Stimulated activated naive CD8-positive, alpha-beta T cell treated with anti-CD3 and anti-CD28 coated beads, Interleukin-15, Interleukin-2, amounts not matched to agents 100 ng/mL and 50 ng/mL, for 24 hours (primary cell): ENCODE results near the gene TGDS.
"Not testable (repeated sequence)": the region's sequence is repeated elsewhere in the genome, so short reads cannot be mapped to it uniquely, and the experiment has no call there.

Source experiments
- H3K27ac Mint-ChIP-seq: one replicate; pipeline ENCODE4 v1.8.0; 2021; ENCODE audit warnings: mild to moderate bottlenecking, mixed read lengths
- H3K27me3 Mint-ChIP-seq: one replicate; pipeline ENCODE4 v1.8.0; 2021; ENCODE audit warnings: mixed read lengths
- H3K36me3 Mint-ChIP-seq: one replicate; pipeline ENCODE4 v1.8.0; 2021; ENCODE audit warnings: low read depth, mixed read lengths
- H3K4me1 Mint-ChIP-seq: one replicate; pipeline ENCODE4 v1.8.0; 2021; ENCODE audit warnings: low read depth, mixed read lengths
- H3K4me3 Mint-ChIP-seq: one replicate; pipeline ENCODE4 v1.8.0; 2021; ENCODE audit warnings: mild to moderate bottlenecking, mixed read lengths
- H3K9me3 Mint-ChIP-seq: one replicate; pipeline ENCODE4 v1.8.0; 2021; ENCODE audit warnings: mixed read lengths

Gene TGDS

GRCh38 chr13:94595950-94596574 is at the start of gene TGDS:
Gene TGDS, minus strand, starts transcription at chr13:94596152. Its CDS starts 16 bp downstream, at chr13:94596136.
- Mint-ChIP-seq H3K27me3 (no peaks in the 10 kb centered on the region), H3K27ac (peak within 1 kb of the TSS; percentile 97), H3K9me3 (peaks cover 6% of the 10 kb centered on the region), H3K4me3 (peak within 1 kb of the TSS; percentile 97), H3K4me1 (peaks cover 41% of the 10 kb centered on the region), H3K36me3 (peaks cover 31% of the 10 kb centered on the region)

GRCh38 chr13:94641409-94641941 is 45.5 kb upstream of the TGDS start:
- H3K36me3 Mint-ChIP-seq, result no peaks in the 10 kb centered on the region
- no peak overlapping the region for H3K4me3 Mint-ChIP-seq
- peaks cover 4% of the 10 kb centered on the region for H3K9me3 Mint-ChIP-seq
- H3K27me3 Mint-ChIP-seq, result peaks cover 9% of the 10 kb centered on the region
- no peak overlapping the region for H3K27ac Mint-ChIP-seq
- H3K4me1 Mint-ChIP-seq, result peaks cover 3% of the 10 kb centered on the region

GRCh38 chr13:94640721-94641120 is 44.8 kb upstream of the TGDS start:
- Mint-ChIP-seq H3K4me1 (peaks cover 10% of the 10 kb centered on the region), H3K36me3 (peaks cover 4% of the 10 kb centered on the region), H3K4me3 (no peak overlapping the region), H3K27ac (no peak overlapping the region), H3K27me3 (peaks cover 9% of the 10 kb centered on the region), H3K9me3 (peaks cover 7% of the 10 kb centered on the region)

GRCh38 chr13:94637677-94638076 is 41.7 kb upstream of the TGDS start:
- not testable (repeated sequence) for H3K4me1 Mint-ChIP-seq, H3K9me3 Mint-ChIP-seq, H3K27me3 Mint-ChIP-seq, H3K4me3 Mint-ChIP-seq, H3K27ac Mint-ChIP-seq
- peaks cover 27% of the 10 kb centered on the region for H3K36me3 Mint-ChIP-seq

DNA sequence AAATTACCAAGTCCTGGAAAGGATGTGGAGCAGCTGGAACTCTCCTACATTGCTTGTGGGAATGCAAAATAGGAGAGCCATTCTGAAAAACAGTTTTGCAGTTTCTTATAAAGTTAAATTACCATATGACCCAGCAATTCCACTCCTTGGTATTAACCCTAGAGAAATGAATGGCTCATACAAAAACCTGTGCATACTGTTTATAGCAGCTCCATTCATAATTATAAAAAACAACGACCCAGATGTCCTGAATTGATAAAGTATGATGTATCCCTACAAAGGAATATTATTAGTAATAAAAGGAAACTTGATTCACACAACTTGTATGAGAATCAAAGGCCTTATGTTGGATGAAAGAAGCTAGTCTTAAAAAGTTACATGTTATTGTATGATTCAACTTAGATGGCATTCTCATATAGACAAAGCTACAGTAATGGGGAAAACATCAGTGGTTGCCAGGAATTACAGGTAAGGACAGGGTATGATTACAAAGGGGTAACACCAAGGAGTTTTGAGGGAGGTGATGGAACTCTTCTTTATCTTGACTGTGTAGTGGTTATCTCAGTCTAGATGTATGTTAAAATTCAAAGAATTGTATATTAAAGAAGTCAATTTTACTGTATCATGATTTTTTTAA is 41.1 kb upstream of the TGDS start:
- Mint-ChIP-seq H3K4me3 (no peak overlapping the region), H3K4me1 (peaks cover 10% of the 10 kb centered on the region), H3K27ac (no peak overlapping the region), H3K27me3 (peaks cover 9% of the 10 kb centered on the region), H3K36me3 (peaks cover 31% of the 10 kb centered on the region), H3K9me3 (peaks cover 7% of the 10 kb centered on the region)

- H3K36me3 Mint-ChIP-seq, result peaks cover 39% of the 10 kb centered on the region
- not testable (repeated sequence) for H3K4me3 Mint-ChIP-seq
Measured at GRCh38 chr13:94636096-94636495, 40.1 kb upstream of the TGDS start.

DNA sequence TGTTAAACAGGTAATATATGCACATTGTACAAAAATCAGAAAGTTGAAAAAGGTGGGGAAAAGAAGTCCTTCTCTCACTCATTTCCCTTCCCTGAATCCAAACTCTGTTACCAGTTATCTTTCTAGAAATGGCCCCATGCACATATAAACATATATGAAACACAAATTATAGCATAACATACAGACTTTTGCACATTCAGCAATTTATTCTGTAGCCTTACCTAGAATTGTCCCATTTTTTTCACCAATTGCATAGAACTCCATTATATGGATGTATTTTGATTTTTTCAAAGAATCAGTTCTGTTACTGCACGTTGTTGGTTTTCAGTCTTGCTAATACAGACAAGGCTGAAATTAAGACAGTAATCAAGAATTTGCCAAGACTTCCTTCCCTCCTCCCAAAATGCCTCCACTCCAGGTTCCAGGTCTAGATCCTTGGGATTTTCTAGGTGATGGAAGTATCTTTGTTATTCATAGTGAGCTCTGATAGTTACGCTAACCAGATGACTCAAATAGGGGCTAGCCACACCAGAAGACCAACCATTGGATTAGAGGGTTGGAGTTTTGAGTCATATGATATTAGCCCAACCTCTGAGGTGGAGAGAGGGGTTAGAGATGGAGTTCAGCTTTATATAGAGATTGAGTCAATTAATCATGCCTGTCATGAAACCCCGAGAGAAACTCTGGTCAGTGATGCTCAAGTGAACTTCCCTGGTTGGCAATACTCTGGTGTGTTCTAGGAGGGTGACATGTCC is 36.5 kb upstream of the TGDS start:
- peaks cover 59% of the 10 kb centered on the region for H3K36me3 Mint-ChIP-seq
- no peak overlapping the region for H3K27ac Mint-ChIP-seq
- H3K4me3 Mint-ChIP-seq, result no peak overlapping the region
- no peaks in the 10 kb centered on the region for H3K27me3 Mint-ChIP-seq
- H3K4me1 Mint-ChIP-seq, result peaks cover 10% of the 10 kb centered on the region
- peaks cover 3% of the 10 kb centered on the region for H3K9me3 Mint-ChIP-seq

More at GRCh38 chr13:94636096-94636495, 40.1 kb upstream of the TGDS start:
- H3K4me1 Mint-ChIP-seq, H3K27me3 Mint-ChIP-seq, H3K9me3 Mint-ChIP-seq, H3K27ac Mint-ChIP-seq: not testable (repeated sequence)

- peaks cover under 1% of the 10 kb centered on the region for H3K4me1 Mint-ChIP-seq
- no peak overlapping the region for H3K4me3 Mint-ChIP-seq
- H3K27ac Mint-ChIP-seq, result no peak overlapping the region
Measured at GRCh38 chr13:94630858-94631257, 34.9 kb upstream of the TGDS start.

GRCh38 chr13:94623316-94623715 is 27.4 kb upstream of the TGDS start:
- Mint-ChIP-seq H3K27me3 (no peaks in the 10 kb centered on the region), H3K4me3 (no peak overlapping the region), H3K36me3 (peaks cover 47% of the 10 kb centered on the region), H3K9me3 (no peaks in the 10 kb centered on the region), H3K4me1 (no peaks in the 10 kb centered on the region), H3K27ac (no peak overlapping the region)

More at GRCh38 chr13:94630858-94631257, 34.9 kb upstream of the TGDS start:
- peaks cover 65% of the 10 kb centered on the region for H3K36me3 Mint-ChIP-seq
- peaks cover under 1% of the 10 kb centered on the region for H3K9me3 Mint-ChIP-seq
- no peaks in the 10 kb centered on the region for H3K27me3 Mint-ChIP-seq

DNA sequence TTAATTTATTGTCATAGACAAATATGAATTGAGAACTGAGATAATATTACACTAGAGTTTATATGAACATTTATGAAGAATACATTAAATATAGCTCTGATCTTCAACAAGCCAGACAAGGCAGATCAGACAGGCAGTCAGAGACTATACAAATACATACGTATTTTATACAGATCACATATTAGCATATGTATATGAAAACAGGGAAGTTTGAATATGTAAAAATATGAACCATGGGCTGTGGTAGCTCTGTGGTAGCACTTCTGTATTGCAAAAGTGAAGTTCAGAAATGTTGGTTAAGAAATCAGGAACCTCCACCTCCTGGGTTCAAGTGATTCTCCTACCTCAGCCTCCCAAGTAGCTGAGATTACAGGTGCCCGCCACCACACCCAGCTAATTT is 26.4 kb upstream of the TGDS start:
- Mint-ChIP-seq H3K27me3 (no peaks in the 10 kb centered on the region), H3K4me1 (no peaks in the 10 kb centered on the region), H3K9me3 (no peaks in the 10 kb centered on the region), H3K27ac (no peak overlapping the region), H3K36me3 (peaks cover 50% of the 10 kb centered on the region), H3K4me3 (no peak overlapping the region)

DNA sequence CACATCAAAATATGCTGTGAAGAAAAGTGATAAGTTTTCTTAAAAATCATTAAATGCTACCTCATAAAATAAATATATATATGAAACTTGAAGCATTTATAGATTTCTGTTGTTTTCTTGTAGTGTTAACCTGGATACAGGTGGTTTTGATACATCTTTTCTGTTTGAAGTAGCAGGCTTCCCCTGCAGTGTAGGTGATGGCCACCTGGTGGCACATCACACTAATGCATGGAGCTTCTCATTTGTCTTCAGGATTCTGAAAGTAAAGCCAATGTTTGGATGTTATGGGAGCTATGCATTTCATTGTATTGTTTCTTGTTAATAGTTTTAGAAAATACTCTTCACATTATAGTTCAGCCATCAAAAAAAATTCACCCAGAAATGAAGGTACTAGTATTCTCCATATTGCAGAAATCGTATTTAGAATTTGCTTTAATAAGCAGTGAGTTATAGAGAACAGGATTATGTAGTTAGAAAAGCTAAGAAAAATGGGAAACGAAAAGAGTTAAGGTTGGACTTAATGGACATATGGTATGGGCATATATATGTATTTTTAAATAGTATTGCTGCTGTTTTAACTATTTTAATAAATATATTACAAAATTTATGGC is 24.4 kb upstream of the TGDS start:
- H3K9me3 Mint-ChIP-seq, result no peaks in the 10 kb centered on the region
- no peaks in the 10 kb centered on the region for H3K27me3 Mint-ChIP-seq
- H3K27ac Mint-ChIP-seq, result no peak overlapping the region
- no peaks in the 10 kb centered on the region for H3K4me1 Mint-ChIP-seq
- peaks cover 44% of the 10 kb centered on the region for H3K36me3 Mint-ChIP-seq
- no peak overlapping the region for H3K4me3 Mint-ChIP-seq

- no peak overlapping the region for H3K27ac Mint-ChIP-seq
Measured at GRCh38 chr13:94617389-94618000, 21.5 kb upstream of the TGDS start.

GRCh38 chr13:94613051-94613450 is 17.1 kb upstream of the TGDS start:
- Mint-ChIP-seq H3K4me3 (no peak overlapping the region), H3K27ac (no peak overlapping the region), H3K36me3 (peaks cover 38% of the 10 kb centered on the region)

More at GRCh38 chr13:94617389-94618000, 21.5 kb upstream of the TGDS start:
- H3K27me3 Mint-ChIP-seq, result no peaks in the 10 kb centered on the region
- H3K4me1 Mint-ChIP-seq, result peaks cover 4% of the 10 kb centered on the region
- no peak overlapping the region for H3K4me3 Mint-ChIP-seq
- H3K36me3 Mint-ChIP-seq, result peaks cover 51% of the 10 kb centered on the region
- no peaks in the 10 kb centered on the region for H3K9me3 Mint-ChIP-seq

DNA sequence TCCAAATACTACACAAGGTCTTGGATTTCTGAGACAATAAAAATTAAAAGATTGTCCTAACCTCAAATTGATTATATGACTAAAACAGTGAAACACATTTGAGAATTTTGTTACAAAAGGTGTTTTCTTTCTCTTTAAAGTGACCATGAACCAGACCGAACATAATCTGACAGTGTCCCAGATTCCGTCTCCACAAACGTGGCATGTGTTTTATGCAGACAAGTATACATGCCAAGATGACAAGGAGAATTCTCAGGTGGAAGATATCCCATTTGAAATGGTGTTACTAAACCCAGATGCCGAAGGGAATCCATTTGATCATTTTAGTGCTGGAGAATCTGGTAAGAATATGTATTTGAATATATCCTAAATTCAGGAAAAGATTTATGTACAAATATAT is 16.1 kb upstream of the TGDS start:
- peaks cover 11% of the 10 kb centered on the region for H3K4me1 Mint-ChIP-seq
- no peaks in the 10 kb centered on the region for H3K9me3 Mint-ChIP-seq
- H3K36me3 Mint-ChIP-seq, result peaks cover 38% of the 10 kb centered on the region
- H3K27me3 Mint-ChIP-seq, result no peaks in the 10 kb centered on the region
- H3K4me3 Mint-ChIP-seq, result no peak overlapping the region
- no peak overlapping the region for H3K27ac Mint-ChIP-seq

More at GRCh38 chr13:94613051-94613450, 17.1 kb upstream of the TGDS start:
- Mint-ChIP-seq H3K4me1 (peaks cover 4% of the 10 kb centered on the region), H3K9me3 (no peaks in the 10 kb centered on the region), H3K27me3 (no peaks in the 10 kb centered on the region)
